Measurements from ENCODE around the gene VEPH1. TPM values are rescaled to one million over a fixed set of nuclear protein-coding genes. Genes with fewer than 3 reads are reported as not detected.

The VEPH1 gene
- total and polyA plus RNA-seq, 2 experiments from 2014 or later: 36.8 to 44.0 TPM

DNA sequence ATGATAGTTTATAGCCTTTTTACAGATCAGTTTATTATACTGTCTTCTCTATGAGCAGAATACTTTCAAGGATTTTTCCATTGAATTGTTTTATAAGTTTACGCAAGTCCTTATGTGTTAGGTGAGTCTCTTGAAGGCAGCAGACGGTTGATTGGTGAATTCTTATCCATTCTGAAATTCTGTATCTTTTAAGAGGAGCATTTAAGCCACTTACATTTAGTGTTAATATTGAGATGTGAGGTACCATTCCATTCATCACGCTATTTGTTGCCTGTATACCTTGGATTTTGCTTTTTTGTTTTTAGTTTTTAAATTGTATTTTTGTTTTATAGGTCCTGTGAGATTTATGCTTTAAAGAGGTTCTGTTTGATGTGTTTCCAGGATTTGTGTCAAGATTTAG lies 32.5 kb upstream of the VEPH1 start:
- no peak overlapping the region for H3K27ac ChIP-seq
- H3K4me3 ChIP-seq: no peak overlapping the region
- no peak overlapping the region for H3K9ac ChIP-seq
- 0 out of 2 replicates have a peak overlapping the region, but pooled peaks have one; percentile 1 for H2AFZ ChIP-seq
- in situ Hi-C loops (cut with MboI): no loop called here
- no peaks in the 10 kb centered on the region for H4K20me1 ChIP-seq (ENCODE audit: insufficient read depth)
- H3K4me1 ChIP-seq (ENCODE audit: insufficient read depth): peaks cover 34% of the 10 kb centered on the region
- H3K79me2 ChIP-seq (ENCODE audit: insufficient read depth): peaks cover 9% of the 10 kb centered on the region; the same call in 1 of the 2 replicates
- no peak overlapping the region for H3K4me2 ChIP-seq (ENCODE audit: unreplicated experiment)
- peaks cover 35% of the 10 kb centered on the region for H3F3A ChIP-seq (ENCODE audit: insufficient read depth)
- no peaks in the 10 kb centered on the region for H3K9me3 ChIP-seq (ENCODE audit: low read depth)
- no peaks in the 10 kb centered on the region for H3K27me3 ChIP-seq (replicated peaks; ENCODE audit: insufficient read depth)
- no peaks in the 10 kb centered on the region for H3K9me2 ChIP-seq (ENCODE audit: insufficient read depth)
- DNase-seq: no peak
- no peaks in the 10 kb centered on the region for H3K36me3 ChIP-seq (ENCODE audit: low read depth)
- 97 to 100% methylated on average over 3 of the region's 3 CpGs for WGBS, 2 experiments (ENCODE audit: low coverage in 1 of 2, low lambda C conversion rate in 2 of 2, missing lambda C conversion rate in 2 of 2)
- TF ChIP-seq EZH2 (IDR thresholded peaks at IDR 0.05; ENCODE audit: insufficient read depth, poor library complexity, severe bottlenecking): no peak

DNA sequence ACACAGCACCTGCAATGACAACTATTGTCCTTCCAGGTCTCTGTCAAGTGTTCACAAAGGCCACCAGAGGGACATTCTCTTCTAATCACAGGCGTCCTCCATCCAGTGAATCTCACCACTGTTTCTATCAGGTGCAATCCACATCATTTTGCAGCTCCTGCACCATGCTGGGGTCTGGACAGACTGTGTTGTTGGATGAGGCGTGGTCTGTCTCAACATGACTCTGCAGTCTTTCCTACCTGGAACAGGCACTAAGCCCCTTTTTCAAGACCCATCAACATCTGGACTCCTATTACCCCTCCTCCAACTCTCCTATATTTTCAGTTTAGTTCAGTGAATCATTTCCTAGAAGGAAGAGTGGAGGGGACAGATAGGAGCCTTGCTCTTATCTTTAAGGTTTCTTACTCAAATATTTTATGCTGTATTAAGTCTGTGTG lies 31.5 kb upstream of the VEPH1 start:
- Histone ChIP-seq H3K36me3 (ENCODE audit: low read depth) (no peaks in the 10 kb centered on the region), H3K4me1 (ENCODE audit: insufficient read depth) (peaks cover 44% of the 10 kb centered on the region), H3K27ac (no peak overlapping the region), H3K9ac (no peak overlapping the region), H3K9me2 (ENCODE audit: insufficient read depth) (no peaks in the 10 kb centered on the region), H3K4me2 (ENCODE audit: unreplicated experiment) (no peak overlapping the region), H3K79me2 (ENCODE audit: insufficient read depth) (peaks cover 11% of the 10 kb centered on the region), H3F3A (ENCODE audit: insufficient read depth) (peaks cover 44% of the 10 kb centered on the region), H3K27me3 (replicated peaks; ENCODE audit: insufficient read depth) (no peaks in the 10 kb centered on the region), H2AFZ (peak overlapping the region; percentile 38; the same call in 1 of the 2 replicates), H3K9me3 (ENCODE audit: low read depth) (no peaks in the 10 kb centered on the region), H4K20me1 (ENCODE audit: insufficient read depth) (no peaks in the 10 kb centered on the region), H3K4me3 (no peak overlapping the region)
- DNase-seq: no peak
- 91 to 93% methylated on average over 2 of the region's 2 CpGs for WGBS, 2 experiments (ENCODE audit: low coverage in 1 of 2, low lambda C conversion rate in 2 of 2, missing lambda C conversion rate in 2 of 2)
- in situ Hi-C loops (cut with MboI): no loop called here
- no peak for TF ChIP-seq EZH2 (IDR thresholded peaks at IDR 0.05; ENCODE audit: insufficient read depth, poor library complexity, severe bottlenecking)
- TF ChIP-seq EZH2phosphoT487 (IDR thresholded peaks at IDR 0.05; ENCODE audit: insufficient read depth, low read depth): no peak

DNA sequence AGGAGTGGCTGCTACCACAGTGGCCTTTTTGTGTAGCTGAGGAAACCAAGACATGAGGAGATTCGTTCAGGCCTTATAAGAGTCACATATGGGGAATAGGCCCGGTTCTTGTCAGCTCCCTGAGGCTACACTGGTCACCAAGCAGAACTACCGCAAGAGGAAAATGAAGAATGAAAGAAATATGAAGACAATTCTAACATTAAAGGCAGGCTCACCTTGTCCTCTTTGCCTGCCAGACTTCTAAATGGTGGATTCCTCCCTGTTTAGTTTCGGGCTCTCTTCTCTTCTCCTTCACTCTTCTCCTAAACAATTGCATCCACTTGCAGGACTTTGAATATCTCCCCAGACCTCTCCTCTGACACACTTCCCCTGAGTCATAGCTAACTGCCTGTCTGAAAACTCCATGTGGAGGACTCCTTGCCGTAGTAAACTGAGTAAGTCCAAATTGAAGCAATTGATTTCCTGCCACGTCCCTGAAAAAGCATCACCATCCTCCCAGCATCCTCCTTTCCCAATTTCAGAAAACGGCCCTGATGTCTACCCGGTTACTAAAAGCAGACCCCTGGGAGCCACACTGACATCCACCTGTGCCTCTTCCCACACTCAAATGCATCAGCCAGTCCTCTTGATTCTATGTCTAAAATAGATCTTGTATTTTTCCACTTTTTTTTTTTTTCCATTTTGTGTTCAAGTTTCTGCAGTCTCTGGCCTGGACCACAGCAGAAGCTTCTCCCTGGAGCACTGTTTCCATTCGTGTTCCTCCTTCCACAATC lies 30.3 kb upstream of the VEPH1 start:
- in situ Hi-C loops (cut with MboI): no loop called here
- peak overlapping the region; percentile 83 for H3K27ac ChIP-seq
- no peaks in the 10 kb centered on the region for H3K36me3 ChIP-seq (ENCODE audit: low read depth)
- H3K4me3 ChIP-seq: peak overlapping the region; percentile 70
- peaks cover 52% of the 10 kb centered on the region for H3F3A ChIP-seq (ENCODE audit: insufficient read depth)
- peak; percentile 86 for DNase-seq
- H3K27me3 ChIP-seq (replicated peaks; ENCODE audit: insufficient read depth): no peaks in the 10 kb centered on the region
- H3K9ac ChIP-seq: peak overlapping the region; percentile 80
- peak overlapping the region; percentile 85 for H2AFZ ChIP-seq
- H3K9me2 ChIP-seq (ENCODE audit: insufficient read depth): no peaks in the 10 kb centered on the region
- 31 to 34% methylated on average over 9 of the region's 9 CpGs for WGBS, 2 experiments (ENCODE audit: low coverage in 1 of 2, low lambda C conversion rate in 2 of 2, missing lambda C conversion rate in 2 of 2)
- H3K4me1 ChIP-seq (ENCODE audit: insufficient read depth): peaks cover 53% of the 10 kb centered on the region
- H3K79me2 ChIP-seq (ENCODE audit: insufficient read depth): peaks cover 24% of the 10 kb centered on the region
- no peaks in the 10 kb centered on the region for H3K9me3 ChIP-seq (ENCODE audit: low read depth)
- no peaks in the 10 kb centered on the region for H4K20me1 ChIP-seq (ENCODE audit: insufficient read depth)
- peak overlapping the region; percentile 96 for H3K4me2 ChIP-seq (ENCODE audit: unreplicated experiment)
- TF ChIP-seq EZH2 (IDR thresholded peaks at IDR 0.05; ENCODE audit: insufficient read depth, poor library complexity, severe bottlenecking): no peak
- no peak for TF ChIP-seq EZH2phosphoT487 (IDR thresholded peaks at IDR 0.05; ENCODE audit: insufficient read depth, low read depth)

DNA sequence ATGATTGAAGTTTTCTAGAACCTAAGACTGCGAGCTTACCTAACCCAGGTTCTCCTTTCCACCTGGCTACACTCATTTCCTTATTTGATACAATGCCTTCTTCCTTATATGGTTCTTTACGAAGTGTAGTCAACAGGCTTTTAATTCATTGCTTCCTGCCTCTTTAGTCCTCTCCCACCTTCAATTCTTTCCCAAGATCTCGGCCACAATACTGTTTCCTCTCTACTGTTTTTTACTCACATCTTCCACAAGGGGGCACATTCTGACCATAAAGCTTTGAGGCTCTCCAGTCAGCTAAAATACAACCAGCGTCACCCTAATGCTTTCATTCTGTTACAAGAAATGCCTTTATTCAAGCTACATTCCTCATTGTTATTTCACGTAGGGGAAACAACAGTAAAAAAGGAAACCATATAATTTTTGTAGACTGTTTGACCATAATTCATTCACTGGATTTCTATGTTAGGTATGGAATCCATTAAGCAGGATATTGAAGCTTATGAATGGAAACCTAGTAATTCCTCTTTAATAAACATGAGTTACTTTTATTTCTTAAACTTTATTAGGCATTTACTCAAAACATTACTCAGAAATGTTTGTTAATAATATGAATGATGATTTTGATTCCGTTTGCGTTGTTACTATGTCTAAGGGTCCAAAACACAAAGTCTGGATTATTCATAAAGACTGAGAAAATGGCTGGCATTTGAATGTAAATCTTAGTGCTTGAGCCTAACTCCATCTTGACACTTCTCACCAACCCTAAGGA lies 29.5 kb upstream of the VEPH1 start:
- TF ChIP-seq EZH2 (IDR thresholded peaks at IDR 0.05; ENCODE audit: insufficient read depth, poor library complexity, severe bottlenecking) (no peak), EZH2phosphoT487 (IDR thresholded peaks at IDR 0.05; ENCODE audit: insufficient read depth, low read depth) (no peak)
- Histone ChIP-seq H3K9me2 (ENCODE audit: insufficient read depth) (no peaks in the 10 kb centered on the region), H3K27me3 (replicated peaks; ENCODE audit: insufficient read depth) (no peaks in the 10 kb centered on the region), H3K4me1 (ENCODE audit: insufficient read depth) (peaks cover 61% of the 10 kb centered on the region), H2AFZ (peak overlapping the region; percentile 85), H3K79me2 (ENCODE audit: insufficient read depth) (peaks cover 28% of the 10 kb centered on the region), H3K4me3 (peak overlapping the region; percentile 70), H3K9me3 (ENCODE audit: low read depth) (no peaks in the 10 kb centered on the region), H4K20me1 (ENCODE audit: insufficient read depth) (no peaks in the 10 kb centered on the region), H3K4me2 (ENCODE audit: unreplicated experiment) (peak overlapping the region; percentile 96), H3K9ac (peak overlapping the region; percentile 80), H3K36me3 (ENCODE audit: low read depth) (no peaks in the 10 kb centered on the region), H3K27ac (peak overlapping the region; percentile 83), H3F3A (ENCODE audit: insufficient read depth) (peaks cover 57% of the 10 kb centered on the region)
- in situ Hi-C loops (cut with MboI): no loop called here
- peak; percentile 93 for DNase-seq
- WGBS, 2 experiments (ENCODE audit: low coverage in 1 of 2, low lambda C conversion rate in 2 of 2, missing lambda C conversion rate in 2 of 2): 23 to 30% methylated on average over 7 of the region's 7 CpGs

All from GM23248 (cell line).